SK-N-MC (cell line): ENCODE data around the gene TXNDC9.

Source experiments
- EZH2 ChIP-seq: fragments of 200-600 bp; sonication (generic); IDR thresholded peaks from one replicate; pipeline ENCODE4 v1.6.1; 2017; ENCODE audit warnings: antibody characterized with exemption
- POLR2AphosphoS5 ChIP-seq: IDR thresholded peaks from 2 replicates; pipeline ENCODE4 v1.6.1; 2012; ENCODE audit warnings: mild to moderate bottlenecking, low read depth, low read length, borderline replicate concordance

DNA sequence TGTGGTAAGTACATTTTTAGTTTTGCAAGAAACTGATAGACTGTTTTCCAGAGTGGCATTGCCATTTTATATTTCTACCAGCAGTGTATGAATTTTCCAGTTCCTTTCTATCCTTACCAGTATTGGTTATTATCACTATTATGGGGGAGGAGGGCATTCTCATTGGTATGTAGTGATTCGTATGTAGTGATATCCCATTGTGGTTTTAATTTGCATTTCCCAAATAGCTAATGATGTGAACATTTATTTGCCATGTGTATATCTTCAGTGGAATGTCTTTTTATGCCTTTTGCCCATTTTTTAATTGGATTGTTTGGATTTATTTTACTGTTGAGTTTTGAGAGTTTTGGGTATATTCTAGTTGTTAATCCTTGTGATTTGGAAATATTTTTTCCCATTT lies 17.9 kb upstream of the TXNDC9 start:
- TF ChIP-seq POLR2AphosphoS5 (no peak), EZH2 (no peak)
